Mesodermal cell (in vitro differentiated cells): ENCODE data around the gene ADIG.

Source experiments
- H3K27ac ChIP-seq: 2 replicates; pipeline ENCODE4 v1.7.0; 2013; ENCODE audit warnings: mild to moderate bottlenecking, low read depth, low read length, moderate library complexity; ENCODE audit not compliant: severe bottlenecking
- H3K36me3 ChIP-seq: 2 replicates; pipeline ENCODE4 v1.7.1; 2013; ENCODE audit warnings: mild to moderate bottlenecking, low read length, moderate library complexity; ENCODE audit not compliant: control insufficient read depth, insufficient read depth
- H3K4me1 ChIP-seq: one replicate; pipeline ENCODE4 v1.7.1; 2013; ENCODE audit warnings: mild to moderate bottlenecking, low read length; ENCODE audit not compliant: insufficient read depth, control insufficient read depth, poor library complexity, severe bottlenecking
- H3K4me3 ChIP-seq: 2 replicates; pipeline ENCODE4 v1.7.0; 2013; ENCODE audit warnings: low read length, control low read depth, mild to moderate bottlenecking; ENCODE audit not compliant: insufficient read depth, poor library complexity, severe bottlenecking; ENCODE audit errors: extremely low read depth
- H3K9me3 ChIP-seq: 2 replicates; pipeline ENCODE4 v1.7.1; 2013; ENCODE audit warnings: mild to moderate bottlenecking, low read length, moderate library complexity; ENCODE audit not compliant: control insufficient read depth
- WGBS, 2 experiments: methylation state at CpG; one replicate each; pipeline ENCODE4 v1.1.5; 2013; ENCODE audit warnings: missing lambda C conversion rate in 2 of 2; ENCODE audit not compliant: insufficient coverage in 2 of 2; 5-methylcytosine and 5-hydroxymethylcytosine counted together

ADIG gene

GRCh38 chr20:38602185-38602581 lies 21.2 kb downstream of the ADIG start:
- WGBS, 2 experiments = 52 to 54% methylated on average over 3 of the region's 5 CpGs
- H3K27ac ChIP-seq = no peak overlapping the region

GRCh38 chr20:38603286-38603685 lies 22.3 kb downstream of the ADIG start:
- H3K4me3 ChIP-seq = no peak overlapping the region
- peaks cover 39% of the 10 kb centered on the region for H3K4me1 ChIP-seq
- whole genome bisulfite sequencing, 2 experiments = 60 to 84% methylated on average over 1 to 3 of the region's 3 CpGs
- no peak overlapping the region for H3K27ac ChIP-seq
- H3K9me3 ChIP-seq = no peaks in the 10 kb centered on the region
- no peaks in the 10 kb centered on the region for H3K36me3 ChIP-seq

More at GRCh38 chr20:38602185-38602581, 21.2 kb downstream of the ADIG start:
- no peaks in the 10 kb centered on the region for H3K9me3 ChIP-seq
- no peaks in the 10 kb centered on the region for H3K36me3 ChIP-seq
- H3K4me1 ChIP-seq = peaks cover 37% of the 10 kb centered on the region
- peak overlapping the region; percentile 36 for H3K4me3 ChIP-seq

GRCh38 chr20:38604873-38605303 lies 23.9 kb downstream of the ADIG start:
- Histone ChIP-seq H3K4me1 (peaks cover 37% of the 10 kb centered on the region), H3K36me3 (no peaks in the 10 kb centered on the region), H3K4me3 (no peak overlapping the region), H3K9me3 (no peaks in the 10 kb centered on the region), H3K27ac (peak overlapping the region; percentile 55)
- no CpG with 5 or more reads among the region's 4 CpGs for WGBS, 2 experiments

- Histone ChIP-seq H3K27ac (no peak overlapping the region), H3K36me3 (no peaks in the 10 kb centered on the region), H3K9me3 (no peaks in the 10 kb centered on the region), H3K4me3 (no peak overlapping the region), H3K4me1 (peaks cover 27% of the 10 kb centered on the region)
- 45 to 60% methylated on average over 8 to 10 of the region's 12 CpGs for WGBS, 2 experiments
Measured at GRCh38 chr20:38607351-38607750, 26.4 kb downstream of the ADIG start.

GRCh38 chr20:38608188-38608587 lies 27.2 kb downstream of the ADIG start:
- Histone ChIP-seq H3K9me3 (no peaks in the 10 kb centered on the region), H3K4me1 (peaks cover 27% of the 10 kb centered on the region), H3K27ac (no peak overlapping the region), H3K36me3 (no peaks in the 10 kb centered on the region), H3K4me3 (no peak overlapping the region)
- 60 to 89% methylated on average over 1 to 2 of the region's 4 CpGs for WGBS, 2 experiments

- Histone ChIP-seq H3K4me1 (peaks cover 21% of the 10 kb centered on the region), H3K36me3 (no peaks in the 10 kb centered on the region), H3K4me3 (no peak overlapping the region), H3K9me3 (no peaks in the 10 kb centered on the region), H3K27ac (no peak overlapping the region)
- 95 to 100% methylated on average over 2 of the region's 4 CpGs for WGBS, 2 experiments
Measured at GRCh38 chr20:38609815-38610214, 28.8 kb downstream of the ADIG start.

- no peaks in the 10 kb centered on the region for H3K9me3 ChIP-seq
- peaks cover 3% of the 10 kb centered on the region for H3K36me3 ChIP-seq
- H3K4me1 ChIP-seq = peaks cover 17% of the 10 kb centered on the region
- no peak overlapping the region for H3K4me3 ChIP-seq
- no peak overlapping the region for H3K27ac ChIP-seq
- 75 to 87% methylated on average over 2 to 4 of the region's 5 CpGs for WGBS, 2 experiments
Measured at GRCh38 chr20:38610521-38610920, 29.5 kb downstream of the ADIG start.

- no peak overlapping the region for H3K4me3 ChIP-seq
- no peak overlapping the region for H3K27ac ChIP-seq
- WGBS, 2 experiments = 81 to 85% methylated on average over 3 of the region's 5 CpGs
Measured at GRCh38 chr20:38612751-38613515, 31.9 kb downstream of the ADIG start.

GRCh38 chr20:38615283-38615682 lies 34.3 kb downstream of the ADIG start:
- 95 to 97% methylated on average over 6 to 14 of the region's 15 CpGs for WGBS, 2 experiments
- no peak overlapping the region for H3K27ac ChIP-seq
- peaks cover 3% of the 10 kb centered on the region for H3K36me3 ChIP-seq
- peaks cover 12% of the 10 kb centered on the region for H3K4me1 ChIP-seq
- no peaks in the 10 kb centered on the region for H3K9me3 ChIP-seq
- no peak overlapping the region for H3K4me3 ChIP-seq

More at GRCh38 chr20:38612751-38613515, 31.9 kb downstream of the ADIG start:
- H3K4me1 ChIP-seq = peaks cover 17% of the 10 kb centered on the region
- H3K36me3 ChIP-seq = peaks cover 3% of the 10 kb centered on the region
- no peaks in the 10 kb centered on the region for H3K9me3 ChIP-seq

GRCh38 chr20:38616457-38616856 lies 35.5 kb downstream of the ADIG start:
- Histone ChIP-seq H3K27ac (no peak overlapping the region), H3K4me3 (no peak overlapping the region), H3K9me3 (no peaks in the 10 kb centered on the region), H3K36me3 (peaks cover 3% of the 10 kb centered on the region), H3K4me1 (peaks cover 12% of the 10 kb centered on the region)
- WGBS, 2 experiments = 94 to 97% methylated on average over 3 of the region's 4 CpGs
